HG03095 (cell line): Measurements from ENCODE around the gene RASA4B.
A peak's percentile ranks its signal among the peaks of the same experiment; 100 is the strongest.
"Not testable (repeated sequence)": the region's sequence is repeated elsewhere in the genome, so short reads cannot be mapped to it uniquely, and the experiment has no call there.

Experiments
- ATAC-seq: cut with Tn5 transposase; IDR thresholded peaks from one replicate; pipeline ENCODE4 v1.9.1; 2021; ENCODE audit warnings: moderate library complexity; ENCODE audit not compliant: unreplicated experiment

RASA4B gene

GRCh38 chr7:102474116-102474515 lies 43.5 kb downstream of the RASA4B start:
- not testable (repeated sequence) for ATAC-seq

DNA sequence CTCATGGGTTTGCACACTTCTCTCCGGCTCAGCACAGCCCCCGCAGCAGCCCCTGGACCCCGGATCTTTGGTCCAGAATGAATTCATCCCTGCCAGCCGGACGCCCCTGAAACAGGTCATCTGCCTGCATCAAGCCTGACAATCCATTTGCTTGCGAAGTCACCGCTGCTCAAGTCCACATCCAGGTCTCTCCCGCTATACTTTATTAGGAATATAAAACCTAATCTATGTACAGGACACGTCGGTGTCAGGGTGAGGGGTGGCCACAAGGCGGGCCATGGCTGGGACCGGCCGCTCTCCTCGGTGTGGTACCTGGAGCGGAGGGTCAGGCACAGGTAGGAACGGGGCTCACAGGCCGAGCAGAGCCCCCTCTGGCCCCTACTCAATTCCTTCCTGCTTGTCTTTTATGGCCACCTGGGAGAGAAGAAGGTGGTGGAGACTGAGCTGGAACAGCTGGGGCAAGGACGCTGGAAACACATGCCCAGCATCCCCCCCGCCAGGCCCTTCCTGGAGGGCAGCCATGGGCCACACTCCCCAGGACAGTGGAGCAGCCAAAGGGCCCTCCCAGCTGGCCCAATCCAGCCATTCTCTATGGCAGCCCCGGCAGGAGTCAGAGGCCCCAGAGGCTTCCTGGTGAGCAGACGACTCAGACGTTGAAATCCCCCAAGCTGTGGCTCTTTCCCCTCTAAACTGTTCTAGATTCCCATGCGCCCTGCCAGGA lies 44.1 kb downstream of the RASA4B start:
- ATAC-seq, result no peak

- ATAC-seq, result no peak
These were observed 45.2 kb downstream of the RASA4B start for GRCh38 chr7:102472126-102473041.

- ATAC-seq, result no peak
These were observed 45.8 kb downstream of the RASA4B start for GRCh38 chr7:102471791-102472125.

DNA sequence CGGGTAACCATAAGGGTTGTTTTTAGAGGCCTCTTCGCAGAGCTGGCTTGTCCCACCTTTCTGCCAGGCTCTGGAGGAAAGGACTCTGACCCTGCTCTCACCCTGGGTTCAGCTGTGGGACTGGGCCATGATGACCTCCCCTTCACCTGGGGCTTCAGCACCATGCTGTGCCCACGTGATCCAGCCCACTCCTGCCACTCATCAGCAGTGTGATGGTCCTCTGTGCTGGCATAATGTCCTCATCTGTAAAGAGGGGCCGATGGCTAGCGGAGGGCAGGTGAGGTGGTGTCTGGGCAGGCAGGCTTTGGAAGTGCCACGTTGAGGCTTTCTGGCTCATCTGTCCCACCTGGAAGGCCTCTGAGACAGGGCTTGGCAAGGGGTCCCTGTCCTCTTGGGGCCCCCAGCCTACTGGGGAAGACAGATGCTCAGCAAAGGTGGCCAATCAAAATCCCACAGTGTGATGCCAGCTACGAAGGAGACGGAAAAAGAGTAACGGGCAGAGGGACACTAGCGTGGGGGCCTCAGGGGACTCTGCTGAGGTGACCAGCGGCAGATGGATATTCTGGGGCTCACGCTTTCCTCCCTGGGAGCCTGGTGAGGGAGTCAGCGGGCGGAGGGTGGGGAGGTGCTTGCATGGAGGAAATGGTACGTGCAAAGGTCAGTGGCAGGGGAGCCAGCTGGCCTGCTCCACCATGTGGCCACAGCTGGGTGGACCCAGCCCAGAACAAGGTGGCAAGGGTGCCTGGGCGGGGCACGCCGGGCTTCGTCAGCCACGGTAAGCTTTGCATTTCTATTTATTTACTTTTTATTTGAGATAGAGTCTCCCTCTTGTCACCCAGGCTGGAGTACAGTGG lies 47.4 kb downstream of the RASA4B start:
- ATAC-seq, result no peak

DNA sequence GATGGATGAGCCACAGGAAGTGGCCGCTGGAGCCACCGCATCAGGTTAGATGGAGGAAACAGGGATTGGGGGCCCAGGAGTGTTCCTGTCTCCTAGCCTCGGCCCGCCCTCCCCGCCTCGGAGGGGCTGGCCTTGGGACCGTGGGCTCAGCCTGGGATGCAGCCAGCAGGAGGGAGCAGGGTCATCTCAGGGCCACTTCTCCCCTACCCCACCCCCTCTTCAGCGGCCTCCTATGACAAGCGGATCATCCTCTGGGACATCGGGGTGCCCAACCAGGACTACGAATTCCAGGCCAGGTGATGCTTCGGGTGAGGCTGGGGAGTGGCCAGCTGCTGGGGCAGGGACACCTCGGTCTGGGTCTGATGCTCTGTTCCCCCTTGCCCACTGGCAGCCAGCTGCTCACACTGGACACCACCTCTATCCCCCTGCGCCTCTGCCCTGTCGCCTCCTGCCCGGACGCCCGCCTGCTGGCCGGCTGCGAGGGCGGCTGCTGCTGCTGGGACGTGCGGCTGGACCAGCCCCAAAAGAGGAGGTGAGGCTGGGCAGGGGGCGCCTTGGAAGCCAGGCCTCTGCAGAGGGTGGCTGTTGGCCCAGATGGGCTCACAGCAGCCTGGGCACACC lies 48.1 kb downstream of the RASA4B start:
- no peak for ATAC-seq

- ATAC-seq, result no peak
These were observed 48.9 kb downstream of the RASA4B start for GRCh38 chr7:102468478-102469350.

- ATAC-seq, result no peak
These were observed 49.7 kb downstream of the RASA4B start for GRCh38 chr7:102467581-102468477.

DNA sequence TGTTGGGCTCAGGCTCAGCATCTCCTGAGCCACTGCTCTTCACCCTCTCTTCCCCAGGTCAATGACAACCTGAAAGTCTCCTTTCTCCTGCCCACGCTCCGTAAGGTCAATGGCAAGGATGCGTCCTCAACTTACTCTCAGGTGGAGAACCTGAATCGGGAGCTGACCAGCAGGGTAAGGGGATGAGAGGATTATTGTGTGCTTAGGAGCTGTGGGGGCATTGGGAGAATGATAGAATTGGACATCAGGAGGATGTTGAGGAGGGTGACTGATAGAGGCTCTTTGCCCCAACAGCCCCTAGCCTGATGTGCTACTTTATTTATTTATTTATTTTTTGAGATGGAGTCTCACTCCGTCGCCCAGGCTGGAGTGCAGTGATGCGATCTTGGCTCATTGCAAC lies 51.5 kb downstream of the RASA4B start:
- ATAC-seq, result no peak

DNA sequence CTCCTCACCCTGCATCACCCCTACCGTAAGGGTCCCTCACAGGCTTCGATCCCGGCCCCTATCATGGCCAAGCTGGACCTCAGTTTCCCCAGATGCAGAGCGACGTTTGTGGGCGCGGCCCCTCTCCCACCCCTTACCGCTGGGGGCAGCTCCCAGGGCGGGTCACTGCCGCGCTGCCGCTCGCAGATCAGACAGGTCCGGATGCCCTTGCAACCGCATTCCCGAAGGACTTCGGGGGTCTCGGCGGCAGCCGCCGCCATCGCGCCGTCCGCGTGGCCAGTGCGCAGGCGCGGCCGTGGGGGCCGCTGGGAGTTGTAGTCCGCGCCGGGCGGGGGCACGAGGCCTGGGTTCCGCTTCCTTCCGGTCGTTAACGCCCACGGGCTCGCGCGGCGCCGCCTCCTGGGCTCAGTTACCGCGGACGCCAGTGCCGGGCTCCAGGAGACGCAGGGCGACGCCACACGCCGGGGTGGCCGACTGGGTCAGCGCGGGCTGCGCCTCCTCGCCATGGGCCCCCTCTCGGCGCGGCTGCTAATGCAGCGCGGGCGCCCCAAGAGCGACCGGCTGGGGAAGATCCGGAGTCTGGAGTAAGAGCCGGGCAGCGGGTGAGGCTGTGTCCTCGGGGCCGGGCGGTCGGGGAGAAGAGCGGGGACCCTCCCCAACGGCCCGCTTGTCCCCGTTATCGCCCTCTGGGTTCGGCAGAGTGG lies 52.8 kb downstream of the RASA4B start, which contains the start of the genes ALKBH4 and LRWD1:
TSS of gene ALKBH4 (minus strand) at position 287 of the 704 bp plus-strand sequence. CDS start at position 260, 27 bp downstream.
TSS of gene LRWD1 (plus strand) at position 408 of the 704 bp plus-strand sequence. CDS start at position 505, 97 bp downstream.
- ATAC-seq, result peak; percentile 79

DNA sequence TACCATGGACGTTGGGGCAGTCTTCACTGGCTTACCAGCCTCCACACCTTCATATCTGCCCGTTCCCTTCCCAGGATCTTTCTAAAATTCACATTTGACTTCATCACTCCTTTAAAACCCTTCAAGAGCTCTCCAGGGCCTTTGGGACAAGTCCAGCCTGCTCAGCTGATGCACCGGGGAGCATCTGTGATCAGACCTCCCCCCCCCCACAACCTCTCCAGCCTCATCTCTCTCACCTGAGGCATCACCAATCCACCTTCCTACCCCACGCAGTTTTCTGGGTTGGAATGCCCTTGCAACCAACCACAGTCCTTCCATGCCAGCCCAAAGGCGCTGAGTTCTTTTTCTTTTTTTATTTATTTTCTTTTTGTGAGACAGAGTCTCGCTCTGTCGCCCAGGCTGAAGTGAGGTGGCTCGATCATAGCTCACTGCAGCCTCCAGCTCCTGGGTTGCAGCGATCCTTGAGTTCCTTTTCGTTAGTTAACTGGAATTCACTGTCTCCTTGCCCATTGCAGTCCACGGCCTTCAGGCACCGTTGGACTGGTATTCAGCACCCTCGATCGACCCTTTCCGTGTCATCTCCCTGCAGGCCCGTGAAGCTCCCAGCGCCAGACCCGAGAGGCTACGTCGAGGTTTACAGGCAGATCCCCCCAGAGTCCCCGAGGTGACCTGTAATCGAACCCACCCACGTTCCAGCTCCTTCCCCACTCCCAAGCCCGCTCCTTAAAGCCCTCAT lies 53.6 kb downstream of the RASA4B start:
- ATAC-seq, result no peak

DNA sequence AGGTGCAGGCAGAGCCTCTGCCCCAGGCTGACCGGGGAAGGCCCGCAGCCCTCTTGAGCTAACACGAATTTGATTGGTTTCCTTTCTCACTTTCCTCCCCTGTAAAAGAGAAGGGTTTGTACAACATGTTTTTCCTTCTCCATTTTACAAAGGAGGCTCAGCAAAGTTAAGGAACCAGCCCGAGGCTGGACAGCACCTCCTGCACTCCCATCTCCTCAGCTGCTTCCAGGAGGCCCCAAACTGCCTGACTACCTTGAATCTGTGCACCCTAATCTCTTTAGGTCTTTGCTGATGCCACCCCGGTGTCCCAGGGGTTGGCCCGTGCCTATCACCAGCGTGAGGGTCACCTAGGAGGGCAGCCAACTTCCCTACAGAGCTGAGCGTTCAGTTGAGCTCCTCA lies 57.1 kb downstream of the RASA4B start:
- ATAC-seq, result no peak

GRCh38 chr7:102459221-102459844 lies 58.2 kb downstream of the RASA4B start:
- ATAC-seq, result no peak

GRCh38 chr7:102457352-102457924 lies 60.1 kb downstream of the RASA4B start:
- no peak for ATAC-seq

- no peak for ATAC-seq
These were observed 61.2 kb downstream of the RASA4B start for GRCh38 chr7:102456327-102456726.

- no peak for ATAC-seq
These were observed 62.0 kb downstream of the RASA4B start for GRCh38 chr7:102455596-102455995.
